Tibial artery (tissue), 4 donors: ENCODE measurements around the gene MSI2.

Source experiments
- DNase-seq, 2 donors: peaks; one replicate each; pipeline ENCODE4 v3.0.0-alpha.2; 2019
- H3K27ac ChIP-seq, 2 donors: fragments of 200-600 bp; sonication (generic) in 1 of 2; 1 replicate in 1 of 2; 2 replicates in 1 of 2; pipeline ENCODE4 v1.5.1; 2018 to 2019; ENCODE audit warnings: mild to moderate bottlenecking in 1 of 2
- H3K27me3 ChIP-seq, 2 donors: fragments of 200-600 bp; sonication (generic) in 1 of 2; one replicate each; pipeline versions ENCODE4 v1.5.1 to v1.6.0; 2016 to 2019
- H3K36me3 ChIP-seq, 3 donors: fragments of 200-600 bp; sonication (generic) in 2 of 3; one replicate each; pipeline ENCODE4 v1.5.1; 2016 to 2019; ENCODE audit warnings: mild to moderate bottlenecking in 2 of 3
- H3K4me1 ChIP-seq, 4 donors: fragments of 200-600 bp; sonication (generic) in 2 of 4; 1 replicate in 3 of 4; 2 replicates in 1 of 4; pipeline ENCODE4 v1.5.1; 2016 to 2019
- H3K4me3 ChIP-seq, 2 donors: fragments of 200-600 bp; sonication (generic) in 1 of 2; 1 replicate in 1 of 2; 2 replicates in 1 of 2; pipeline ENCODE4 v1.5.1; 2018 to 2019; ENCODE audit warnings: mild to moderate bottlenecking in 2 of 2
- H3K9me3 ChIP-seq, 3 donors: fragments of 200-600 bp; sonication (generic) in 1 of 3; one replicate each; pipeline ENCODE4 v1.5.1; 2016 to 2019
- intact Hi-C: fragments of 100-400 bp; cut with DNase I; formaldehyde crosslinking; loops from one replicate; pipeline ENCODE4 v1.15.0; 2023; ENCODE audit warnings: low total_unique reads
- TF ChIP-seq, protein P1 (sequence below), 2 experiments: fragments of 200-600 bp in 1 of 2; fragments of 450-650 bp in 1 of 2; IDR thresholded peaks; one replicate each; pipeline ENCODE4 v1.5.1; 2017 to 2019; ENCODE audit warnings: antibody characterized with exemption in 2 of 2, mild to moderate bottlenecking in 1 of 2, moderate library complexity in 1 of 2

Gene MSI2

GRCh38 chr17:57541472-57542394 lies 285.4 kb downstream of the MSI2 start:
- H3K9me3 ChIP-seq: no peaks in the 10 kb centered on the region
- H3K27ac ChIP-seq: no peak overlapping the region
- no peaks in the 10 kb centered on the region for H3K27me3 ChIP-seq
- H3K4me1 ChIP-seq: peaks cover 0 to 7% (median 2%) of the 10 kb centered on the region in 4 donors
- H3K4me3 ChIP-seq: no peak overlapping the region
- H3K36me3 ChIP-seq: no peaks in the 10 kb centered on the region
- intact Hi-C loops: no loop called here
- no peak for DNase-seq
- TF ChIP-seq, protein P1, sequence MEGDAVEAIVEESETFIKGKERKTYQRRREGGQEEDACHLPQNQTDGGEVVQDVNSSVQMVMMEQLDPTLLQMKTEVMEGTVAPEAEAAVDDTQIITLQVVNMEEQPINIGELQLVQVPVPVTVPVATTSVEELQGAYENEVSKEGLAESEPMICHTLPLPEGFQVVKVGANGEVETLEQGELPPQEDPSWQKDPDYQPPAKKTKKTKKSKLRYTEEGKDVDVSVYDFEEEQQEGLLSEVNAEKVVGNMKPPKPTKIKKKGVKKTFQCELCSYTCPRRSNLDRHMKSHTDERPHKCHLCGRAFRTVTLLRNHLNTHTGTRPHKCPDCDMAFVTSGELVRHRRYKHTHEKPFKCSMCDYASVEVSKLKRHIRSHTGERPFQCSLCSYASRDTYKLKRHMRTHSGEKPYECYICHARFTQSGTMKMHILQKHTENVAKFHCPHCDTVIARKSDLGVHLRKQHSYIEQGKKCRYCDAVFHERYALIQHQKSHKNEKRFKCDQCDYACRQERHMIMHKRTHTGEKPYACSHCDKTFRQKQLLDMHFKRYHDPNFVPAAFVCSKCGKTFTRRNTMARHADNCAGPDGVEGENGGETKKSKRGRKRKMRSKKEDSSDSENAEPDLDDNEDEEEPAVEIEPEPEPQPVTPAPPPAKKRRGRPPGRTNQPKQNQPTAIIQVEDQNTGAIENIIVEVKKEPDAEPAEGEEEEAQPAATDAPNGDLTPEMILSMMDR (IDR thresholded peaks at IDR 0.05): no peak

DNA sequence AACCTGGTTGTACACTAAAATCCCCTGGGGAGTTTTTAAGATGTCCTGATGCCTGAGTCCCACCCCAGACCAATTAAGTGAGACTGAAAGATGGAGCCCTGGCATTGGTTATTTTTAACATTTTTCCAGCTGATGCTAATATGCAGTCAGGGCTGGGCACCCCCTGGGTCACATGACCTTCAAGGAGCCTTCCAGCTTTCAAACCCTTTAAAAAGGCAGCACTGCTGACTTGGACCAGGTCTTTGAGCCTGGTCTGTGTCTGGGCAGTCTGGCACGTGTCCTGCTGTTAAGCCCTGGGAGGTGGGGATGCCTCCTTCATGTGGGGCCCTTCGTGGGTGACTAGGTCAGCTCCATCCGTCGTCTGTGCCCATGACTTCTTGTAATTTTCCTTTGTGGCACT lies 286.2 kb downstream of the MSI2 start:
- Histone ChIP-seq H3K27ac (no peak overlapping the region), H3K36me3 (no peaks in the 10 kb centered on the region), H3K27me3 (no peaks in the 10 kb centered on the region), H3K4me3 (no peak overlapping the region), H3K4me1 (peaks cover 0 to 7% (median 2%) of the 10 kb centered on the region in 4 donors), H3K9me3 (no peaks in the 10 kb centered on the region)
- TF ChIP-seq, protein P1 (IDR thresholded peaks at IDR 0.05): no peak
- no peak for DNase-seq
- intact Hi-C loops: no loop called here

GRCh38 chr17:57543230-57543629 lies 286.9 kb downstream of the MSI2 start:
- DNase-seq: no peak
- Histone ChIP-seq H3K36me3 (no peaks in the 10 kb centered on the region), H3K4me3 (no peak overlapping the region), H3K27me3 (no peaks in the 10 kb centered on the region), H3K4me1 (peaks cover 0 to 4% (median under 1%) of the 10 kb centered on the region in 4 donors), H3K27ac (no peak overlapping the region), H3K9me3 (no peaks in the 10 kb centered on the region)
- TF ChIP-seq, protein P1 (IDR thresholded peaks at IDR 0.05): no peak
- intact Hi-C loops: no loop called here

DNA sequence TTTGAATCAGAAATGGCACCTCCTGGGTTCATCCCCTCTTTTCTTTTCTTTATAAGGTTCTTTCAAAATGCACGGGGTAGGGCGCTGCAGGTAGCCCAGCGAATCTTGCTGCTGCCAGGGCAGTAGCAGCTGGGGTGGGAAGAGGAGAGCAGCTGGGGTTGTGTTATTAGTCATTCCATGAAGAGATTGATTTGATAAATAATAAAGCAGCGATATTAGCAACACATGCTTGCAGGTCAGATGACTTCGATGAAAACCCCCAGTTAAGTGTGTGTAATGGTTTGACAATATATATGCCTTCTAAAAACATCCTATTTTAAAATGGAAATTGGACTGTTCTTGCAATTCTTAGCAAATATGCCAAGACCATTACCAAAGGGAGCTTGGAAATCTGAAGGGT lies 288.1 kb downstream of the MSI2 start:
- H3K4me3 ChIP-seq: no peak overlapping the region
- DNase-seq: no peak
- TF ChIP-seq, protein P1 (IDR thresholded peaks at IDR 0.05): no peak
- no peaks in the 10 kb centered on the region for H3K9me3 ChIP-seq
- intact Hi-C loops: no loop called here
- H3K4me1 ChIP-seq: peaks cover 0 to 4% (median 0%) of the 10 kb centered on the region in 4 donors
- H3K36me3 ChIP-seq: no peaks in the 10 kb centered on the region
- no peaks in the 10 kb centered on the region for H3K27me3 ChIP-seq
- H3K27ac ChIP-seq: no peak overlapping the region

DNA sequence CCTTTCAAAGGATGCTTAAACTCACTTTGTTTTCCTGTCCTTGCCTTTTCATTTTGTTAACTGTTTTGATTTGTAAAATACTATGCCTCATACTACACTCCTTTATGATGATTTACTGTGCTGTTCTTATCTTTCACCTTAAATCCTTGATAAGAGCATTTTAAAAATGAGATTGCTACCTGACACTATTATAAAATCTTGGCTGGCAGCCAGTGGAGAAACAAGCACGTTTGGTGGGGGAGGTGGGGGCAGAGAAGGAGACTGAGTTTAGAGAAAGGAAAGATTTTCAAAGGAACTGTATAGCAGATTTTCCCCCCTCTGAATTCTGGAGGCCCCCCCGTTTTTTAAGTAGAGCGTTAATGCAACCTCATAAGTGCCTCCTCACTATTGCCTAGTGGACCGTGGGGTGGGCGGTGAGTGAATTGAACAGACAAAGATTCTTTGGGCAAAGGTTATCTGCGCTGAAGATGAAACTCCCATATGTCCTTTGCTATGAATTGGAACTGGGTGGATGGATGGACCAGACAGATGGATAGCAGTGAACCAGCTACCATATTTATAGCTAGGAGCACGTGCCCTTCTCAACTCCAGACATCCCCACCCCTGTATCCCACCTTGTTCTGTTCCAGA lies 288.6 kb downstream of the MSI2 start:
- Histone ChIP-seq H3K36me3 (no peaks in the 10 kb centered on the region), H3K4me1 (peaks cover 0 to 4% (median 0%) of the 10 kb centered on the region in 4 donors), H3K27ac (no peak overlapping the region), H3K9me3 (no peaks in the 10 kb centered on the region), H3K4me3 (no peak overlapping the region), H3K27me3 (no peaks in the 10 kb centered on the region)
- no peak for DNase-seq
- intact Hi-C loops: no loop called here
- TF ChIP-seq, protein P1 (IDR thresholded peaks at IDR 0.05): no peak
